Mesenteric fat pad (tissue), 1 donor: Measurements from ENCODE around the gene STPG3. TPM values are rescaled to one million over a fixed set of nuclear protein-coding genes. Genes with fewer than 3 reads are reported as not detected.

Experiments used
- DNase-seq: peaks from one replicate; pipeline ENCODE4 v3.0.0-alpha.2; 2020; ENCODE audit warnings: low spot score
- total RNA-seq: library from RNA; stranded (reverse); fragmentation: NEBNext Ultra II Directional; extraction: Animal tissue kit (Norgen Biotek cat#: 25700); gene quantifications from one replicate; pipeline ENCODE4 v1.2.1, GENCODE V29; 2021
- donor health status: DM: yes; HTN: yes; CAD: no.

STPG3 gene
- total RNA-seq, 1 donor from 2014 or later, result not detected

- DNase-seq, result no peak
Measured at GRCh38 chr9:137299938-137300337, 48.9 kb downstream of the STPG3 start.

- no peak for DNase-seq
Measured at GRCh38 chr9:137300567-137301080, 49.5 kb downstream of the STPG3 start.

- DNase-seq, result no peak
Measured at GRCh38 chr9:137301081-137301947, 50.2 kb downstream of the STPG3 start.

GRCh38 chr9:137302118-137302448 is 51.0 kb downstream of the STPG3 start, which contains the start of gene NRARP:
TSS of gene NRARP (minus strand) at chr9:137302271. CDS start at chr9:137301928, 343 bp downstream.
- DNase-seq, result no peak

- DNase-seq, result no peak
Measured at GRCh38 chr9:137302449-137303150, 51.5 kb downstream of the STPG3 start.

Other genes with a start within 250 kb of the STPG3 start
- 47.2 TPM for gene ABCA2, start 223.0 kb upstream of the STPG3 start, total RNA-seq
- 0.55 TPM for gene FUT7, start 219.2 kb upstream of the STPG3 start, total RNA-seq
- gene NPDC1, start 205.1 kb upstream of the STPG3 start, total RNA-seq, result 95.3 TPM
- not detected for gene ENTPD2, start 197.2 kb upstream of the STPG3 start, total RNA-seq
- gene SAPCD2, start 180.7 kb upstream of the STPG3 start, total RNA-seq, result 0.42 TPM
- gene UAP1L1, start 173.8 kb upstream of the STPG3 start, total RNA-seq, result 28.1 TPM
- gene MAN1B1, start 164.3 kb upstream of the STPG3 start, total RNA-seq, result 33.0 TPM
- 150 TPM for gene DPP7, start 136.6 kb upstream of the STPG3 start, total RNA-seq
- gene GRIN1, start 112.1 kb upstream of the STPG3 start, total RNA-seq, result not detected
- not detected for gene LRRC26, start 81.2 kb upstream of the STPG3 start, total RNA-seq
- gene TMEM210, start 79.2 kb upstream of the STPG3 start, total RNA-seq, result not detected
- 39.3 TPM for gene ANAPC2, start 62.7 kb upstream of the STPG3 start, total RNA-seq
- gene SSNA1, start 62.6 kb upstream of the STPG3 start, total RNA-seq, result 53.3 TPM
- 5.1 TPM for gene TPRN, start 50.5 kb upstream of the STPG3 start, total RNA-seq
- 24.8 TPM for gene TMEM203, start 45.6 kb upstream of the STPG3 start, total RNA-seq
- gene NDOR1, start 45.6 kb upstream of the STPG3 start, total RNA-seq, result 10.4 TPM
- 5.9 TPM for gene RNF208, start 29.0 kb upstream of the STPG3 start, total RNA-seq
- 0.42 TPM for gene CYSRT1, start 26.1 kb upstream of the STPG3 start, total RNA-seq
- gene RNF224, start 23.8 kb upstream of the STPG3 start, total RNA-seq, result not detected
- gene SLC34A3, start 20.4 kb upstream of the STPG3 start, total RNA-seq, result not detected
- 298 TPM for gene TUBB4B, start 10.0 kb upstream of the STPG3 start, total RNA-seq
- gene NELFB, start 4.0 kb downstream of the STPG3 start, total RNA-seq, result 39.2 TPM
- 9.2 TPM for gene TOR4A, start 26.4 kb downstream of the STPG3 start, total RNA-seq
- 16.3 TPM for gene NRARP, start 51.0 kb downstream of the STPG3 start, total RNA-seq
- 14.9 TPM for gene EXD3, start 171.9 kb downstream of the STPG3 start, total RNA-seq
- 3.2 TPM for gene NOXA1, start 172.1 kb downstream of the STPG3 start, total RNA-seq
- not detected for gene ENTPD8, start 190.1 kb downstream of the STPG3 start, total RNA-seq
- 37.4 TPM for gene NSMF, start 208.0 kb downstream of the STPG3 start, total RNA-seq